ENCODE data around the gene SPATS2L.

SPATS2L gene

DNA sequence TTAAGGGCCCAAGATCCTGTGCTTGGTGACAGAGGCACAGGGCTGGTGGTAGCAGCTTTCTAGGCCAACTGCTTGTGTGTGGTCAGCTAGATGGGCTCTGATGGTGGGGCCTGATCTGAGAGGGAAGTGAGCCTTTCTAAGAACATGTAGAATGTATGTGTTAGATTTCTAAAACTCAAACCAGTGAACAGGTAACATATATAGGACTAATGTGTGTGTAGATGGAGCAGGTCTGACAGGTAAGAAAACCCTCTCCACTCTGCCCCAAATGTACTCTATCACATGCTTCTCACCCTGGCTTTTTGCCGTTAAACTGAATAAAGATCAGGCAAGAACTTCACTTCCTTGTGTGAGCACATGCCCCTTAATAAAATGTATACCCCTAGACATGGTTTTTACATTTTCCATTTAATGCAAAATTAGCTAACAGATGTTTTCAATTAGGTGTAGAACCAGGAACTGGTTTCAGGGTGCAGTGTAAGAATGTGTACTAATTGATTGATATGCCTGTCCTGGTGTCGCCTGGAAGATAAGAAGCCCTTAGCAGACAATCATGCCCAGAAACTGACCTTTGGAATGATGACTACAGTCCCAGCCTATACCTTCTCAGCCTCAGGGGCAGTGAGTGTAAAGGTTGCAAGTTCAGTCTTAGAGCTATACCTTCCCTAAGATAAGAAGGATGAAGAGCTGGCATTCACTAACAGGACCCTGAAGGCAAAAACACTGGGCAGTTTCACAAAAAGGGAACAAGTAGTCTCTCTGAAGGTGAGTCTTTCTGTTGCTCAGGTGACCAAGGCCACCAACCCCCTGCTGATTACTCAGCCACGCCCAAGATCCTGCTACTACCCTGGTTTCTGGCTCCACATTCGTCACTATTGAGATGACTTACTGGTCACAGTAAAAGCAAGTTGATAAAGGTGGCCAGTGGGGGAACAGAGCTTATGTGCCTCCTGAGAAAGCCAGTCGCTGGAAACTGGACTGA is 71.2 kb downstream of the SPATS2L start:
- no peak for DNase-seq (ENCODE audit: low read depth)

DNA sequence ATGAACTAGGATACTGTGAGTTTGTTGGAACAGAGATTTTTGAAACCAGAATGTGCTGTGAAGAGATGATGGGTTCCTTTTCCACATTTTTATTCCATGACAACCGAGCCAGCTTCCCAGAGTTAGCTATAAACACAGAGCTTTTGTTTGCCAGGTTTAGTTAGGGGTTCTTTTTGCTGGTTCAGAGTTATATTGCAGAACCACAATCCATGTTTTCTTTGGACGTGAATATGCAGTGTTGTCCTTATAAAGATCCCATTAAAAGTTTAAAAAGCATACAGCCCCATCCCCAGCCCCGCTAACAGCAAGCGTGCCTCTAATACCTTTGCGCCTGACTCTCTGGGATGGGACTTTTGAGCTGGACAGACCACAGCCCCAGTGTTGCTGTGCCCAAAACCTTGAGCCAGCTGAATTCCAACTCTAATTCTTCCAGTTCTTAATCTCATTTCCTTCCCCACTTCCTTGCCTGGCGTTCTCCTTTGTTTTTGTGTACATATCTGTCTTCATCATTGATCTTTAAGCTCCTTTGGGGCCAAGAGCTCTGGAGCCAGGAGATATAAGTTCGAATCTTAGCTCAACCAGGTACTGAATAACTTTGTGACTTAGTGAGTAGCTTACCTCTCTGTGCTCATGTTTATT is 72.3 kb downstream of the SPATS2L start:
- DNase-seq (ENCODE audit: low read depth): no peak

DNA sequence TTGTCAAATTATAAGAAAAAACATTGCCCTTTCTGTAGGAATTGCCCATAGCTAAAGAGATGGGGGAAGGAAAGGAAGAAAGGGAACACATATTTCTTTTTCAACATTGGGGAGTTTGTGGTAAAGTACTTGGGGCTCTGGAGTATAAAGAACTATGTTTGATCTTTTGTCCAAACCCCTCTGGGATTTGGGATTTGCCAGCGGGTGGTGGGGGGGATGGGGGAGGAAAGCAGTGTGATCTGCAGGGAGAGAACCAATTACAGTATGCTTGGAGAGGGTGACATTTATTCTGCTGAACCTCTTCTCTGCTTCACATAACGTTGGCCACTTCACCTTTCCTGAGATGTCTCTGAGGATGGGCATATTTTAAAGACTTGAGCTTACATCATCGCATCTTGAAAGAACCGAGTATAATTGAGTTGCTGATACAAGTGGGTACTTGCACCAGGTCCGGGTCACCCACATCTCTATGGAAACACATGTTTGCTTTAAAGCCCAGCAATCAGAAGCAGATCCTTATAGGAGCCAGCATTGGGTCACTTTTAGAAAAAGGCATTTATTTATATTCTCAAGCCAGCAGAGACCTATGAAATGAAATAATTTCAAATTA is 73.1 kb downstream of the SPATS2L start:
- DNase-seq (ENCODE audit: low read depth): no peak

DNA sequence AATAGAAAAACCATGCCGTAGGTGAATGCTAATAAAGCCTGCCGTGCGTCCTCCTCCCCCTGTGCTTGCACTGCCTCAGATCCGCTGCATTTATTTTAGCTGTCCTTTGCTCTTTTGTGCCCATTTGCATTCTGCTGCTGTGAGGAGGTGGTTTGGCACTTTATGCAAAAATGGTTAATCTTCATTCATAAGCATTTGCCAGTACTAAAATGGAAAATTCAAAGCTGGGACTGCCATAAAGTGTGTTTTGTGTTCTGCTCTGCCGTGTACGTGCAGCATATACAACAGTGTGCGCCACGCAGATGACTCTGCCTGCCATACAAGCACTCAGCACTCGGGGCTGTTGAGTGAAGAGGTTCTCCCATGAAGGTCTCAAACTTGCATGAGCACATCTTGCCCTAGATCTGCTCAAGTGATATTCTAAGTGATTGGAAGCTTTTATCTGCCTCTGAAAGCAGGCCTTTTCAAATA is 73.6 kb downstream of the SPATS2L start:
- no peak for DNase-seq (ENCODE audit: low read depth)

DNA sequence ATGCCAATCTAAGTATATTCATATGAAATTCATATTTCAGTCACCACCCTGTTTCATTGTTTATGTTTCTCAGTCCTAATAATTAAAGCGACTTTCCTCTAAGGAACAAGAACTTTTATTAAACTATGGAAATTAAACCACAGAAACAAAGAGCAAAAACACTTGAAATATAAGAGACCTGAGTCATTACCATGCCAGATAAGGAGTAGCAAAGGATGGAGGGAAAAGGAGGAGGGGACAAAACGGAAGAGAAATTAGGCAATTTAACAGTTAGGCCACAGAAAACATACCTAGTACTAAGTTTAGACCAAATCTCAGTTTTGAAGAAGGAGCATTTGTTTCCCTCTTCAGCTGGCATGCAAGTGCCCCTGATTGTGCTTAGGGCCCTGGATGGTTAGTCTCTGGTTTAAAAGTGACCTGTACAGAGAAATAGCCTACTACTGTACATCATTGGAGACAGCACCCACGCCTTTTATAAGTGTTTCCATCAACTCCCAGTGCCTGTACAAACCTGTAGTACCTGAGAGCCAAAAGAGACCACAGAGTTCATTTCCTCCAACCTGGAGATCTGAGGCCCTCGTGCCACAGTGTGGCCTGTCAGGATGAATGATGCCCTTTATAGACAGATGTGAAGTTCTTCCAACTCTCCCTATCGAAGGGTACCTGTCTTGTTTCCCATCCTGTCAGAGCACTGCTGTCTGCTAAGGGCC is 74.5 kb downstream of the SPATS2L start:
- DNase-seq (ENCODE audit: low read depth): no peak

DNA sequence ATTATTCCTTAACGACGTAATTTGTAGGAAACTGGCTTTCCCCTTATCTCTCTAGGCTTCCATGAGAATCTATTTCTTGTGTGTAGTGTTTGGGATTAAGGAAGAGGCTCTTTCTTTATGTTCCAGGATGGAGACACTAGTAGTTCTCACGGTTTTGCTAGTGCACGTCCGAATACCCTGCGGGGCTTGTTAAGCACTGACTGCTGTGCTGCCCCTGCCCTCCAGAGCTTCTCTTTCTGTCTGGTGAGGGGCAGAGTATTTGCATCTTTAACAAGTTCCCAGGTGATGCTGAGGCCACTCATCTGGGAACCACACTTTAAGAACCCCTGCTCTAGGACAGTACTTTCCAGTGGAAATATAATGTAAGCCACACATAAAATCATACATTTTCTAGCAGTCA is 76.4 kb downstream of the SPATS2L start:
- no peak for DNase-seq (ENCODE audit: low read depth)

DNA sequence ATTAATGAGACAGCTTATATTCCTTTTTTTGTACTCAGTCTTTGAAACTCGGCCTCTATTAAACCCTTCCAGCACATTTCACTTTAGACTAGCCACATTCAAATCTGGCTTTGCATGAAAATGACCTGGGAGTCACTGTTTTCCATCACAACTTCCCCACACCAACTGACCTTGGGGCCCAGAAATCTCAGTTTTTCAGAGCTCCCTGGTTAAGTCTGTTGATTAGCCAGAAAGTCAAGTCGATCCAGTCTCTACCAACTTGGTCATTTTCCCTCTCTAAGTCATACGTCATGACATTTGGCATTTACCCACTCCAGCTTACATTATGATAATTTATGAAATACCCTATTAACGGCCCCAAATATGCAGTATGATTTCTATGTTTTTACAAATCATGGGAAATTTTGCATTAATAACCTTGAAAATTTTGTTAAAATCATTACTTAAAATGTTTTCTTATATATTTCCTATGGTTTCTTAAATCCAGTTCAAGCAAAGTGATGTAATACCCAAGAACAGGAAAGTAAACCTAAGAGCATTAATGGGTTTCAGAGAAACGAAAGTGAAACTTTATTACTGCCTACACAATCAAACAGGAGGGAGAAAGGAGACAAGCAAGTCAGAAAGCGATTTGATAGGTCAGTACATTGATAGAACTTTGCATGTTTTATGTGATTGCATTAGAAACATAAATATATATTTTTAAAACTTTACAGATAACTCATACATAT is 77.1 kb downstream of the SPATS2L start:
- DNase-seq (ENCODE audit: low read depth): no peak

DNA sequence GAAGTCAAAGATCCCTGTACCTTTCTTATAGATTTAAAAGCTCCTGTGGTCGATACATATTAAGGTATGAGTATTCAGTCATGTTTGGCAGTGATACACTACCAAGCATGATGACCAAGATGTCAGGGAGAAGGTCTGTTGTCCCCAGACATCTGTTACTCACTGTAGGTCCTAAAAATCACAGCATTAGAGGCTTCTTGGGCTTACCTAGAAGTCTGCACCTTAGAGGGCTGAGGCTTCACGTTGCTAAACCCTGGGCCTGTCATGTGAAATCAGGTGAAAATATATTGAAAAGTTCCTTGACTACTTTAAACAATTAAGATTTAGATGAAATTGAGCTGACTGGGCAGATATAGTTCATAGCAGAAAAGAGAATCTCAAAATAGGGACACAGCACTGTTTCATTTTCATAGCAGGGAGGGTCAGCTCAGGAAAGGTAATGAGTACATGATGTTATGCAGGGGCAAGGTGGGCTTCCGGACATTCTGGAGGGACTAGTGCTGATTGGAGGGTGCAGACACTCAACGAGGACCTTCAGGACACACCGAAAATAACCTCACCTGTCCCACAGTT is 78.7 kb downstream of the SPATS2L start:
- DNase-seq (ENCODE audit: low read depth): no peak

DNA sequence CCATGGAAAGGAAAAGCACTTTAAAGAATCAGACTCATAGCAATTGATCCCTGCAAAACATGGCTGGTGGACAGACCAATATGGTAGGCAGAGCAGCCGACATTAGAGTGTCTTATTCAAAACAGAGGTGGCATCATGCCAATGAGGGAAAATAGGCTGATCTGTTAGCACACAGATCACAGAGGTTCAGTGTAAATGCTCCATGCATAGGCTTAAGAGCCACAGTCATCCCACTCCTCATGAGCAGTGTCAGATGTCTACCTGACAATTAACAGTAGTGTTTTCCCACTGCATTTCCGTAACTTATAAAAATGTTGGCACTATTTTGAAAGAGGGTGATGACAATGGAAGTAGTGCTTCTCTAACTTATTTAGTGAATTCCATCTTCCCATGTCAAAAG is 86.7 kb downstream of the SPATS2L start:
- no peak for DNase-seq (ENCODE audit: low read depth)

DNA sequence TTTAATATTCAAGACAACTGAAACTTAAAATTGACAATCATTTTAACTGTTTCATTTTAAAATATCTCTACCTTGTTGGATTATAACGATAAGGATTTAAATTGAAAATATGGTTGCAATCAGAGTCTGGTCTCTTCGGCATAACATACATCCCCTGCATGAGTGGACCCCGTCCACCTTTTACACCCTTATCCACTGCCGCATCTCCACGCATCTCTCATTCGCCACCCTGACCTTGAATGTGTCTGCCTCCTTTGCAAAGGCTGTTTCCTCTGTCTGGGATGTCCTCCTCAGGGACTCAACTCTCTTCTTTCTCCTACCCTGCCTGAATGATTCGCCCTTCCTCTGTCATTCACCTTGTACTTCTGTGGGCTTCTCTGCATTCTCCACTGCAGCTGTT is 87.6 kb downstream of the SPATS2L start:
- no peak for DNase-seq (ENCODE audit: low read depth)

DNA sequence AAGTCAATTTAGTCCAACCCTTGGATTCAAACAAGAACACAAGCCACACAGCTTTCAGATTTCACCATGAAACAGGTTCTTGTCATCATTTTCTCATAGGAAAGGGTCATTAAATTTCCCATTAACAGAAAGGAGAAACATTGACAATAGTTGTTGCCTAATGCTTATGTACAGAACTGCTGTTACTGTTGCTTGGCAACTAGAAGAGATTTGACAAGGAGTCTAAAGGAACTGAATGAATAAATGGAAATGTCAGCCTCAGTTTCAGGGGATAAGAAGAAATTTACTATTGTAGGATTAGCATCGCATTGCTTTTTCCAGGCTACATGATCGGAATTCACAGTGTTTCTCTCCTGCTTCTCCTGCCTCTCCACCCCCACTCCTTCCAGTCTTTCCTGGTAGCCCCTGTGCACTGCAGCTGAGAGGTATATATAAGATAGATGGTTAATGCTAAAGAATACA is 90.3 kb downstream of the SPATS2L start:
- no peak for DNase-seq (ENCODE audit: low read depth)

DNA sequence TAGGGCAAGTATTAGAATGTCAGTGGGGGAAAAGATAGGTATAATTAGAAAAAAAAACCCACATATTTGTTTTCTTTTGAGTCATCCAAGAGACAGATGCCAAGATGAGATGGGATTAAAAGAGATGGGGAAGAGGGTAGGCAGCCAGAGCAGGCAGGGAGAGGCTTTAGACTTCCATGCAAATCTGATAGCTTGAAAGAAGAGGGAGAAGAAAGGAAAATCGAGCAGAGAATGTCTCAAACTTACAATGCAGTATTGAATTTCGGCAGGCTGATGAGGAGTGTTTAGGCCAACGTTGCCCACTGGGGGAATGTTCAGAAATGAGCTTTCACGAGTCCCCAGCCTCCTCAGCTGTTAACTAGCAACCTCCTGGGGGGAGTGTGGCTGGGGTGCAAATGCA is 91.3 kb downstream of the SPATS2L start:
- no peak for DNase-seq (ENCODE audit: low read depth)

DNA sequence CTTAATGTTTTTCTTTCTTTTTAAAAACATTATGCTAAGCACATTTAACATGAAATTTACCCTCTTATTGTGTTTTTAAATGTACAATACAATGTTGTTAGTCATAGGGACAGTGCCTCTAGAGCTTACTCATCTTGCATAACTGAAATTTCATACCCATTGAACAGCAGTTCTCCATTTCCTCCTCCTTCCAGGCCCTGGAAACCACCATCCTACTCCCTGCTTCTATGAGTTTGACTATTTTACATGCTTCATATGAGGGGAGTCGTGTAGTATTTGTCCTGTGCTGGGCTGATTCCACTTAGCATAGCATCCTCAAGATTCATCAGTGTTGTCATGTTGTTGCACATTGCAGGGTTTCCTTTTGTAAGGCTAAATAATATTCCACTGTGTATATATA is 92.6 kb downstream of the SPATS2L start:
- DNase-seq (ENCODE audit: low read depth): no peak

DNA sequence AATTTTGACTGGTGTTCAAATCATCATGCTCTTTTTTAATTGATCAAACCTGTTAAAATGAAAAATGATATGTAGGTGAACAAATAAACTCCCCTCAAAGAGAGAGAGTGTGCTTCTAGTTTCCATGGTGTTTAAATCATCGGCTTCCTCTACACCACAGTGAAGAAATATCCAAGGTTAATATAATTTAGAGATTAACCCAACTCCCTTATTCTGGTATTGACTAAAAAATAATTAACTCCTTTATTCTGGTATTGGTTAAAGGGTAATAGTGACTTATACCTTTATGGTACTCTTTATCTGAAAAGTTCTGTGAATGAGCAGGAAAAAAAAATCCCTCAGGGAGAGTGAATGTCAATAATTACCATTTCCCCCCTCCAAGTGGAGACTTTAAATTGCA is 93.1 kb downstream of the SPATS2L start:
- DNase-seq (ENCODE audit: low read depth): no peak

DNA sequence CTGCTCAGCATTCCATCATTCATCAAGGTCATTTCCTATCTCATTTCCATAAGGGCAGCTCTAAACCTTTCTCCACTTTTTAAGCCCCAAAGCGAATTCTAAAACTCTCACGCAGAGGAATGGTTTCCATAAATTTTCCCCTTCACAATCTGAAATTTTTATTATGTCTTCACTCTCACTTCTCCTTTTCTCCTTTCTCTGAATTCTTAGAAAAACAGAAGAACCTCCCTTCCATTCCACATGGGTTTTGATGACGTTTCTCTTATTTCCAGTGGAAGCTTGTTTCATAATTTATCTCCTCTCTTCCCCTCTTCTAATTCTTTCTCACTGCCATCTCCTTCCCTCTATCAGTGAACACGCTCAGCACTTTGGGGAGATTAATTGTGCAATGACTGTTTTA is 97.3 kb downstream of the SPATS2L start:
- DNase-seq (ENCODE audit: low read depth): no peak

DNA sequence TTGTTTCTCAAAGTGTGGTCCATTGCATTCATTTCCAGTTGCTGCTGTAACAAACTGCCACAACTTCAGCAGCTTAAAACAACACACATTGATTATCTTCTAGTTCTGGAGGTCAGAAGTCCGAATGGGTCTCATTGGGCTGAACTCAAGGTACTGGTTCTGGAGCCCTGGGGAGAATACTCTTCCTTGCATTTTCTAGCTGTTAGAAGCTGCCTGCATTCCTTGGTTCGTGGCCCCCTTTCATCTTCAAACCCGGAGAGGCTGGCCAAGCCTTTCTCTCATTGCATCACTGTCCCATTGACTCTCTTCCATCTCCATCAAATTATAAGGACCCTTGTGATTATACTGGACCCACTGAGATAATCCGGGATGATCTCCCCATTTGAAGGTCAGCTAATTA is 98.1 kb downstream of the SPATS2L start:
- no peak for DNase-seq (ENCODE audit: low read depth)

DNA sequence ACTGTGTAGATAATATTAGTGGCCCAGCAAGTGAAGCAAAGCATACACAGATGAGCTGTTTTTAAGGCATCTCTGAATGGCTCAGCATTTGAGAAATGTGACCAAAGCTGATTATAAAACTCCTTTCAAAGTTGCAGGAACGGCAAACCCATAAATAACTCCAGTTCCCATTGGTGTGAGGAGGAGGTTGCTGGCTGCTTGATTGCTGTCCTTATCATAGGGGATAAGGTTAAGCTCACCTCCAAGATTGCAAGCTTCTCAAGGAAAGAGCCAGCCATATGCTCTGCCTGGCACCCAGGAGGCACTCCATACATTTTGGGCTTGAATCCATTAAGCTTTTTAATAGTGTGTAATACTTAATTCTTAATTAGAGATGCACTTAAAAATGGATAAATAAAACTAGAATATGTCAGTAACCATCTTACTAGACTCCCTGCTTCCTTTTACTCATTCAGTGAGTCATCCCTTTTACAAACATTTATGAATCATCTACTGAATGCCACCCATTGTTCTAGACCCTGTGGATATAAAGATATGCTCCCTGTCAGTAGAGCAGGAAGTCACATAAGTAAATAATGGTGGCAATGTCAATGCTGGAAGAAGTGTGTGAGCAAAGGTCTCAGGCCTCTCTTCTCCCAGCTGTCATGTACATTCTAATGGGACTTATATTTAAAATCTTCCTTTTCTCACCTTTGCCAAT is 99.3 kb downstream of the SPATS2L start:
- DNase-seq (ENCODE audit: low read depth): no peak

DNA sequence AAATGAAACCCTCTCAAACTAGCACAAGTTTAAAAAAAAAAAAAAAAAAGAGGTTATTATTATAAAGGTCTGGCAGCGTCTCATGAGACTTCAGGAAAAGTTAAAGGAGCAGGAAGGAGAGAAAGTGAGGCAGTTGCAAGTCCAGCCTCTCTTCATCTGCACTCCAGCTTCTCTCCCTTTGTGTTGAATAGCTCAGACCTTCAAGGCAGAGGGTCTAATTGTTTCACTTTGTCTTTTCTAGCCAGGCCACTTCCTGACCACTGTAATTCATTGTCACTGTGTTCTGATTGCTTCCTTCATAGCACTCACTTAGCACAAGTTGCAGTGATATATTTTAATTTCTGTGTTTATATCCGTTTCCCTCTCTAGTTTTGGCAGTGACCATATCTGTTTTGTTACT is 99.9 kb downstream of the SPATS2L start:
- DNase-seq (ENCODE audit: low read depth): no peak

DNA sequence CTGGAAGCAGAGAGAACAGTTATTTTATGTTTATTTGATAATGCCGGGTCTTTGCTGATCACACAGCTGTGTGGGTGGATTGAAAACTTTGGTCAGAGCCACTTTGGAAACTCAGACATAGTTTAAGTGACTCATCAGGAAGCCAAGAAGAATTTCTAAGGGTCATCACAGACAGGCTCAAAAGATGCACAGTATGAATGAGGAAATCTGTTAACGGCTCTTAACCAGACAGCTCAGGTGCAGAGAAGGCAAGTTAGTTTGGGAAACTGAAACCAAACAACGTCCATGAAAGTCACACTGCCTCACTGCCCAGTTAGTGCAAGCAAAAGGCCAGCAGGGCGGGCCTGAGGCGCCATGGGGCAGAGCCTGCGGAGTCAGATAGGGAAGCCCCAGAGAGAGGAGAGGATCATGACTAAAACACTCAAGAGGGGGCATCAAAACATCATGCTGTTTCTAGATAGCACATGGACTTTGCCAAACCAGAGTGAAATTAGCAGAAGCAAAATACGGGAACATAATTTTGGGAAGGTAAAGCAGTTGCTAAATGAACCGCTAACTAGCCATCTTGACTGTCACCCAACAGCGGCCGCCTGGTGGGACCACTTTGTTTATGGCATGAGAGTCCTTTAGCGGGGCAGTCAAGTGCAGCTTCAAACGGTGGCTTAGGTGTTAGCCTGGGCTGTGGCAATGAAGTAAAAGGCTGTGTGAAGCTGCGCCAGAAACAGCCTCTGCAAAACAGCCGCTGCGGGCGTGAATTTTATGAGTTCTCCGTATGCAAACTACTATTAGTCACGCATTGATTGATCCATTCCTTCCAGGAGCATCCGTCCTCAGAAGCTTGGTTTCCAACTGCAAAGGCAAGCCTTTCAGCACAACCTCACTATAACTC is 102.2 kb downstream of the SPATS2L start:
- DNase-seq (ENCODE audit: low read depth): no peak

DNA sequence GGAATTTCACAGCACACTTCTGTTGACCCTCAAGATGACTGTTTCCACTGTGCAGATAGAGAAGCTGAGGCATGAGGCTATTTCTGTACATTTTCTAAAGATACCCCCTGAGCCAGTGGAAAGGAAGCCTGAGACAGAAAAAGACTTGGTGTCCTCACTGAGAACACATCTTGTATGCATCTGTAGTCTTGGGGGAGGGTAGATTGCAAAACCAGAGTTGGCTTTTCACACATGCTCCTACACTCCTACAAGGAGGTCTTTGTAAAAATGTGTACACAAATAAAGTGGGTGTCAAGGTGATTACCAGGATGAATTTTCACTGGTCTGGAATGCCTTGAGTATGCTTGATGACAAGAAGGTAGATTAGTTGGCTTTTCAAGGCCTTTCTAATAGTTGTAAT is 105.3 kb downstream of the SPATS2L start:
- DNase-seq (ENCODE audit: low read depth): no peak
